Transverse colon (tissue), 4 donors: Measurements from ENCODE around the gene ARL2.

Source experiments
- CTCF ChIP-seq, 5 experiments: fragments of 200-600 bp in 3 of 5; fragments of 450-650 bp in 2 of 5; sonication (generic) in 3 of 5; IDR thresholded peaks; 1 replicate in 2 of 5; 2 replicates in 3 of 5; pipeline ENCODE4 v1.5.1; 2016 to 2017; ENCODE audit warnings: antibody characterized with exemption in 5 of 5, inconsistent platforms in 3 of 5, mild to moderate bottlenecking in 2 of 5, moderate library complexity in 1 of 5
- EP300 ChIP-seq: sonication (generic); formaldehyde crosslinking; IDR thresholded peaks from one replicate; pipeline ENCODE4 v1.6.1; 2017; ENCODE audit warnings: antibody characterized with exemption, low read depth
- POLR2A ChIP-seq: fragments of 450-650 bp; IDR thresholded peaks from one replicate; pipeline ENCODE4 v1.6.1; 2016; ENCODE audit warnings: antibody characterized with exemption, mild to moderate bottlenecking, moderate library complexity
- POLR2AphosphoS5 ChIP-seq, 3 donors: sonication (generic); formaldehyde crosslinking; IDR thresholded peaks; one replicate each; pipeline ENCODE4 v1.6.1; 2016; ENCODE audit warnings: antibody characterized with exemption in 3 of 3

- TF ChIP-seq POLR2A (no peak), POLR2AphosphoS5 (IDR thresholded peaks at IDR 0.05) (no peak), CTCF (IDR thresholded peaks at IDR 0.05) (no peak), EP300 (no peak)
Observed at GRCh38 chr11:65042891-65043290, 28.9 kb downstream of the ARL2 start.
